Left lung (tissue), 10 donors: ENCODE measurements around the gene P2RY1. TPM values are rescaled to one million over a fixed set of nuclear protein-coding genes. Genes with fewer than 3 reads are reported as not detected.

Experiments
- ATAC-seq: fragments of 200-7000 bp; cut with Tn5 transposase; one replicate; pipeline ENCODE4 v1.9.1; 2020; ENCODE audit warnings: moderate library complexity
- DNase-seq, 4 donors: peaks; one replicate each; pipeline ENCODE4 v3.0.0-alpha.2; 2013 to 2020
- H3K27ac ChIP-seq, 2 donors: fragments of 200-600 bp; sonication (generic) in 1 of 2; one replicate each; pipeline versions ENCODE4 v1.5.0 to v1.8.0; 2020 to 2021
- H3K27me3 ChIP-seq, 2 donors: fragments of 200-600 bp; sonication (generic) in 1 of 2; one replicate each; pipeline versions ENCODE4 v1.5.0 to v1.8.0; 2020 to 2021
- H3K36me3 ChIP-seq, 2 donors: fragments of 200-600 bp; sonication (generic) in 1 of 2; one replicate each; pipeline versions ENCODE4 v1.5.0 to v1.8.0; 2020 to 2021
- H3K4me1 ChIP-seq, 2 donors: fragments of 200-600 bp; one replicate each; pipeline ENCODE4 v1.8.0; 2021
- H3K4me3 ChIP-seq, 2 donors: fragments of 200-600 bp; sonication (generic) in 1 of 2; one replicate each; pipeline versions ENCODE4 v1.5.0 to v1.8.0; 2020 to 2021; ENCODE audit warnings: mild to moderate bottlenecking in 1 of 2
- H3K9me3 ChIP-seq, 2 donors: fragments of 200-600 bp; sonication (generic) in 1 of 2; one replicate each; pipeline versions ENCODE4 v1.5.0 to v1.8.0; 2020 to 2021
- CTCF ChIP-seq, 2 donors: fragments of 200-600 bp; sonication (generic) in 1 of 2; IDR thresholded peaks; one replicate each; pipeline versions ENCODE4 v1.5.0 to v1.8.0; 2021; ENCODE audit warnings: antibody characterized with exemption in 2 of 2
- intact Hi-C, 2 donors: fragments of 100-400 bp; cut with DNase I; formaldehyde crosslinking; loops; one replicate each; pipeline versions ENCODE4 v1.11.2 to v1.14.2; 2022
- polyA plus RNA-seq, 6 donors: library from polyadenylated mRNA; unstranded; fragments of 120-200 nt; gene quantifications; one replicate each; pipeline ENCODE4 v1.2.1, GENCODE V29; 2013; ENCODE audit not compliant: insufficient read length in 6 of 6
- total RNA-seq, 2 donors: library from RNA; stranded (reverse); fragmentation: NEBNext Ultra II Directional; extraction: Animal tissue kit (Norgen Biotek cat#: 25700); gene quantifications; one replicate each; pipeline ENCODE4 v1.2.1, GENCODE V29; 2021
- donor health status: DM: no; HTN: yes; CAD: no.
- donor health status: DM: no; HTN: no; CAD: no.

Gene P2RY1
- total and polyA plus RNA-seq, 8 donors = 7.6 to 17.5 (median 15.1) TPM

GRCh38 chr3:152793969-152794368 lies 41.0 kb upstream of the P2RY1 start:
- no peak for TF ChIP-seq CTCF (IDR thresholded peaks at IDR 0.05)
- Histone ChIP-seq H3K9me3 (no peaks in the 10 kb centered on the region), H3K27ac (no peak overlapping the region), H3K27me3 (no peaks in the 10 kb centered on the region), H3K36me3 (no peaks in the 10 kb centered on the region), H3K4me3 (no peak overlapping the region), H3K4me1 (no peaks in the 10 kb centered on the region)
- no peak for DNase-seq
- ATAC-seq = no peak
- intact Hi-C loops = no loop called here

GRCh38 chr3:152797751-152798432 lies 37.0 kb upstream of the P2RY1 start:
- intact Hi-C loops = no loop called here
- no peaks in the 10 kb centered on the region for H3K4me1 ChIP-seq
- no peaks in the 10 kb centered on the region for H3K27me3 ChIP-seq
- no peaks in the 10 kb centered on the region for H3K9me3 ChIP-seq
- no peak overlapping the region for H3K4me3 ChIP-seq
- no peak overlapping the region for H3K27ac ChIP-seq
- no peak for DNase-seq
- H3K36me3 ChIP-seq = no peaks in the 10 kb centered on the region
- ATAC-seq = no peak
- no peak for TF ChIP-seq CTCF (IDR thresholded peaks at IDR 0.05)

- no peak for TF ChIP-seq CTCF (IDR thresholded peaks at IDR 0.05)
- no peak overlapping the region for H3K27ac ChIP-seq
- H3K4me1 ChIP-seq = no peaks in the 10 kb centered on the region
- H3K4me3 ChIP-seq = no peak overlapping the region
- intact Hi-C loops = no loop called here
- no peaks in the 10 kb centered on the region for H3K27me3 ChIP-seq
- H3K36me3 ChIP-seq = no peaks in the 10 kb centered on the region
- ATAC-seq (no peak), DNase-seq (no peak)
- no peaks in the 10 kb centered on the region for H3K9me3 ChIP-seq
These were observed 22.8 kb upstream of the P2RY1 start for GRCh38 chr3:152811974-152812760.

GRCh38 chr3:152817400-152817799 lies 17.5 kb upstream of the P2RY1 start:
- intact Hi-C loops = no loop called here
- no peak for TF ChIP-seq CTCF (IDR thresholded peaks at IDR 0.05)

DNA sequence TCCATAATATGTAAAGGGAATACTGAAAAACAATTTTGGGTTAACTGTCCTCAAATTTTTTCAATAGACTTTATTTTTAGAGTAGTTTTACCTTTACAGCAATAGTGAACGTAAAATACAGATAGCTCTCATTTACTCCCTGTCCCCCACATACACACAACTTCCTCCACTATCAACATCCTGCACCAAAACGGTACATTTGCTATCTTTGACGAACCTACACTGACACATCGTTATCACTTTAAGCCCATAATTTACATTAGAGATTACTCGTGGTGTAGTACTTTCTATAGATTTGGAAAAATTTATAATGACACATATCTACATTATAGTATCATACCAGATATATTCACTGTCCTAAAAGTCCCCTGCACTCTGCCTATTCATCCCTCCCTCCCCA lies 16.9 kb upstream of the P2RY1 start:
- intact Hi-C loops = no loop called here
- DNase-seq = no peak
- Histone ChIP-seq H3K36me3 (no peaks in the 10 kb centered on the region), H3K4me1 (no peaks in the 10 kb centered on the region), H3K9me3 (no peaks in the 10 kb centered on the region), H3K27me3 (no peaks in the 10 kb centered on the region), H3K27ac (no peak overlapping the region), H3K4me3 (no peak overlapping the region)
- TF ChIP-seq CTCF (IDR thresholded peaks at IDR 0.05) = no peak
- ATAC-seq = no peak

More at GRCh38 chr3:152817400-152817799, 17.5 kb upstream of the P2RY1 start:
- Histone ChIP-seq H3K27me3 (no peaks in the 10 kb centered on the region), H3K27ac (no peak overlapping the region), H3K4me3 (no peak overlapping the region), H3K9me3 (no peaks in the 10 kb centered on the region), H3K36me3 (no peaks in the 10 kb centered on the region), H3K4me1 (no peaks in the 10 kb centered on the region)
- ATAC-seq (no peak), DNase-seq (no peak)
